ENCODE results near the gene HTT-AS. TPM values are rescaled to one million over a fixed set of nuclear protein-coding genes. Genes with fewer than 3 reads are reported as not detected.

HTT-AS gene
- total RNA-seq, 1 experiment from 2014 or later, result not detected

GRCh38 chr4:3066836-3067400, 7.4 kb downstream of the HTT-AS start:
- intact Hi-C loops (cut with micrococcal nuclease; ENCODE audit: unreplicated experiment), result no loop called here
- Histone ChIP-seq H3K4me3 (ENCODE audit: low read depth, low read length, poor library complexity, severe bottlenecking) (no peak overlapping the region), H3K36me3 (ENCODE audit: insufficient read depth, low read length, poor library complexity, severe bottlenecking) (no peaks in the 10 kb centered on the region), H3K27ac (ENCODE audit: low read depth, low read length, poor library complexity, severe bottlenecking) (no peak overlapping the region), H3K4me1 (ENCODE audit: insufficient read depth, low read length, poor library complexity, severe bottlenecking) (no peaks in the 10 kb centered on the region), H3K27me3 (replicated peaks; ENCODE audit: insufficient read depth, low read depth, low read length, poor library complexity) (no peaks in the 10 kb centered on the region), H3K9me3 (ENCODE audit: low read depth, low read length, poor library complexity, severe bottlenecking) (no peaks in the 10 kb centered on the region)
- no peak for DNase-seq (ENCODE audit: low spot score)
- no peak for TF ChIP-seq EZH2 (IDR thresholded peaks at IDR 0.05; ENCODE audit: borderline replicate concordance, low read depth, low read length, poor library complexity, severe bottlenecking)
- POLR2A ChIA-PET (ENCODE audit: low non-redundant PET), result no interaction called here
- no TSS peak for BruUV-seq (replicated peaks)
- CTCF ChIA-PET, result no interaction called here

DNA sequence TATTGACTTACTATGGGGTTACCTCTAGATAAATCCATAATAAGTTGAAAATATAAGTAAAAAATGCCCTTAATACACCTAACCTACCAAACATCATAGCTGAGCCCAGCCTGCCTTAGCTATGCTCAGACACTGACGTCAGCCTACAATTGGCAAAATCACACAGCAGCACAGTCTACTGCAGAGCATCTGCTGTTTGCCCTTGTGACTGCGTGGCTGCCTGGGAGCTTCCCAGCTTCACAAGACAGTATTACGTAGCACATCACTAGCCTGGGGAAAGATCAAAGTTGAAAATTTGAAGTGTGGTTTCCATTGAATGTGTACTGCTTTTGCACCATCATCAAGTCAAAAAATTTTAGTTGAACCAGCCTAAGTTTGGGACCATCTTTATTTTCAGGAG, 8.8 kb downstream of the HTT-AS start:
- TF ChIP-seq EZH2 (IDR thresholded peaks at IDR 0.05; ENCODE audit: borderline replicate concordance, low read depth, low read length, poor library complexity, severe bottlenecking) (no peak), CTCF (conservative IDR thresholded peaks at IDR 0.05; ENCODE audit: low read depth, low read length) (no peak)
- no peak overlapping the region for H3K4me3 ChIP-seq (ENCODE audit: low read depth, low read length, poor library complexity, severe bottlenecking)
- no peaks in the 10 kb centered on the region for H3K9me3 ChIP-seq (ENCODE audit: low read depth, low read length, poor library complexity, severe bottlenecking)
- H3K27me3 ChIP-seq (replicated peaks; ENCODE audit: insufficient read depth, low read depth, low read length, poor library complexity), result no peaks in the 10 kb centered on the region
- intact Hi-C loops (cut with micrococcal nuclease; ENCODE audit: unreplicated experiment), result no loop called here
- no peak overlapping the region for H3K27ac ChIP-seq (ENCODE audit: low read depth, low read length, poor library complexity, severe bottlenecking)
- ChIA-PET POLR2A (ENCODE audit: low non-redundant PET) (no interaction called here), CTCF (no interaction called here)
- no peak for DNase-seq (ENCODE audit: low spot score)
- H3K4me1 ChIP-seq (ENCODE audit: insufficient read depth, low read length, poor library complexity, severe bottlenecking), result no peaks in the 10 kb centered on the region
- no TSS peak for BruUV-seq (replicated peaks)
- no peaks in the 10 kb centered on the region for H3K36me3 ChIP-seq (ENCODE audit: insufficient read depth, low read length, poor library complexity, severe bottlenecking)

- CTCF ChIA-PET, result no interaction called here
- no TSS peak for BruUV-seq (replicated peaks)
- POLR2A ChIA-PET (ENCODE audit: low non-redundant PET), result no interaction called here
These were observed 11.9 kb downstream of the HTT-AS start for GRCh38 chr4:3062471-3062870.

More at GRCh38 chr4:3062471-3062870, 11.9 kb downstream of the HTT-AS start:
- no peaks in the 10 kb centered on the region for H3K4me1 ChIP-seq (ENCODE audit: insufficient read depth, low read length, poor library complexity, severe bottlenecking)
- no peaks in the 10 kb centered on the region for H3K9me3 ChIP-seq (ENCODE audit: low read depth, low read length, poor library complexity, severe bottlenecking)
- no peak overlapping the region for H3K27ac ChIP-seq (ENCODE audit: low read depth, low read length, poor library complexity, severe bottlenecking)
- no peak for DNase-seq (ENCODE audit: low spot score)
- H3K36me3 ChIP-seq (ENCODE audit: insufficient read depth, low read length, poor library complexity, severe bottlenecking), result no peaks in the 10 kb centered on the region
- TF ChIP-seq CTCF (conservative IDR thresholded peaks at IDR 0.05; ENCODE audit: low read depth, low read length) (no peak), EZH2 (IDR thresholded peaks at IDR 0.05; ENCODE audit: borderline replicate concordance, low read depth, low read length, poor library complexity, severe bottlenecking) (no peak)
- H3K27me3 ChIP-seq (replicated peaks; ENCODE audit: insufficient read depth, low read depth, low read length, poor library complexity), result no peaks in the 10 kb centered on the region
- no peak overlapping the region for H3K4me3 ChIP-seq (ENCODE audit: low read depth, low read length, poor library complexity, severe bottlenecking)
- intact Hi-C loops (cut with micrococcal nuclease; ENCODE audit: unreplicated experiment), result no loop called here
